Hepatocyte (in vitro differentiated cells): ENCODE results near the gene JAM3. TPM values are rescaled to one million over a fixed set of nuclear protein-coding genes. Genes with fewer than 3 reads are reported as not detected.
A peak's percentile ranks its signal among the peaks of the same experiment; 100 is the strongest.

Experiments
- DNase-seq: peaks from one replicate; pipeline ENCODE4 v3.0.0-alpha.2; 2016; ENCODE audit warnings: low spot score
- H2AFZ ChIP-seq: fragments of 200-600 bp; sonication (generic); 2 replicates; pipeline ENCODE4 v1.6.0; 2016; ENCODE audit warnings: antibody characterized with exemption, mild to moderate bottlenecking
- H3K27ac ChIP-seq: fragments of 200-600 bp; sonication (generic); 2 replicates; pipeline ENCODE4 v1.5.1; 2016; ENCODE audit warnings: mild to moderate bottlenecking
- H3K27me3 ChIP-seq: fragments of 200-600 bp; sonication (generic); 2 replicates; pipeline ENCODE4 v1.6.1; 2016
- H3K36me3 ChIP-seq: fragments of 200-600 bp; sonication (generic); replicated peaks from 2 replicates; pipeline ENCODE4 v1.5.1; 2016; ENCODE audit warnings: low read depth; ENCODE audit not compliant: insufficient read depth
- H3K4me1 ChIP-seq: fragments of 200-600 bp; sonication (generic); 2 replicates; pipeline ENCODE4 v1.5.1; 2016; ENCODE audit warnings: mild to moderate bottlenecking, moderate library complexity; ENCODE audit not compliant: insufficient read depth
- H3K4me2 ChIP-seq: fragments of 200-600 bp; sonication (generic); 2 replicates; pipeline ENCODE4 v1.6.0; 2016
- H3K4me3 ChIP-seq: fragments of 200-600 bp; sonication (generic); 2 replicates; pipeline ENCODE4 v1.5.1; 2016; ENCODE audit warnings: mild to moderate bottlenecking
- H3K79me2 ChIP-seq: fragments of 200-600 bp; sonication (generic); 2 replicates; pipeline ENCODE4 v1.6.0; 2017; ENCODE audit warnings: mild to moderate bottlenecking
- H3K9me2 ChIP-seq: fragments of 200-600 bp; sonication (generic); replicated peaks from 2 replicates; pipeline ENCODE4 v1.6.0; 2017; ENCODE audit warnings: mild to moderate bottlenecking; ENCODE audit not compliant: insufficient read depth
- H3K9me3 ChIP-seq: fragments of 200-600 bp; sonication (generic); 2 replicates; pipeline ENCODE4 v1.5.1; 2016; ENCODE audit warnings: low read depth, mild to moderate bottlenecking
- H4K20me1 ChIP-seq: fragments of 200-600 bp; sonication (generic); 2 replicates; pipeline ENCODE4 v1.6.0; 2016; ENCODE audit warnings: mild to moderate bottlenecking; ENCODE audit not compliant: insufficient read depth, poor library complexity, severe bottlenecking
- CTCF ChIP-seq: fragments of 200-600 bp; sonication (generic); IDR thresholded peaks from 2 replicates; pipeline ENCODE4 v1.5.1; 2016; ENCODE audit warnings: antibody characterized with exemption, mild to moderate bottlenecking; ENCODE audit not compliant: poor library complexity
- EZH2 ChIP-seq: fragments of 200-600 bp; sonication (generic); IDR thresholded peaks from 2 replicates; pipeline ENCODE4 v1.6.1; 2016; ENCODE audit warnings: antibody characterized with exemption, mild to moderate bottlenecking, borderline replicate concordance
- EZH2phosphoT487 ChIP-seq: fragments of 200-600 bp; sonication (generic); IDR thresholded peaks from one replicate; pipeline ENCODE4 v1.6.1; 2018; ENCODE audit warnings: antibody characterized with exemption, mild to moderate bottlenecking, low read depth, moderate library complexity; ENCODE audit not compliant: unreplicated experiment, severe bottlenecking
- WGBS: methylation state at CpG from one replicate; pipeline ENCODE4 v1.1.6; 2016; ENCODE audit warnings: low lambda C conversion rate; ENCODE audit errors: missing lambda C conversion rate; 5-methylcytosine and 5-hydroxymethylcytosine counted together
- polyA plus RNA-seq: library from polyadenylated mRNA; unstranded; fragments of >200 nt; fragmentation: Nextera tagmentation; extraction: Ambion mirVana; gene quantifications from 2 replicates; pipeline ENCODE4 v1.2.1, GENCODE V29; 2016
- total RNA-seq: library from RNA; depleted of rRNA; stranded (reverse); fragments of >200 nt; gene quantifications from 2 replicates; pipeline ENCODE4 v1.2.3, GENCODE V29; 2014

The JAM3 gene
- total and polyA plus RNA-seq, 2 experiments from 2014 or later: 20.3 to 23.6 TPM

- 89% methylated on average over 3 of the region's 3 CpGs for WGBS
- peaks cover 12% of the 10 kb centered on the region for H3K27me3 ChIP-seq
- no peak overlapping the region for H3K4me3 ChIP-seq
- peaks cover 3% of the 10 kb centered on the region for H3K9me2 ChIP-seq
- H3K79me2 ChIP-seq: no peaks in the 10 kb centered on the region
- DNase-seq: no peak
- H3K36me3 ChIP-seq: no peaks in the 10 kb centered on the region
- H3K9me3 ChIP-seq: no peaks in the 10 kb centered on the region
- H3K4me2 ChIP-seq: no peak overlapping the region
- peaks cover 4% of the 10 kb centered on the region for H4K20me1 ChIP-seq
- H2AFZ ChIP-seq: no peak overlapping the region
- TF ChIP-seq EZH2 (no peak), CTCF (no peak), EZH2phosphoT487 (no peak)
- H3K27ac ChIP-seq: no peak overlapping the region
- H3K4me1 ChIP-seq: peaks cover 12% of the 10 kb centered on the region
Observed at GRCh38 chr11:134119094-134119493, 50.2 kb downstream of the JAM3 start.

GRCh38 chr11:134120143-134120850 lies 51.4 kb downstream of the JAM3 start:
- Histone ChIP-seq H3K27ac (peak overlapping the region; percentile 87), H3K9me2 (no peaks in the 10 kb centered on the region), H2AFZ (no peak overlapping the region), H3K79me2 (no peaks in the 10 kb centered on the region), H3K27me3 (peaks cover 23% of the 10 kb centered on the region), H3K36me3 (no peaks in the 10 kb centered on the region), H3K9me3 (no peaks in the 10 kb centered on the region), H3K4me2 (peak overlapping the region; percentile 56), H3K4me3 (no peak overlapping the region), H3K4me1 (peaks cover 17% of the 10 kb centered on the region), H4K20me1 (peaks cover 4% of the 10 kb centered on the region)
- TF ChIP-seq EZH2phosphoT487 (no peak), CTCF (no peak), EZH2 (no peak)
- WGBS: 63% methylated on average over 13 of the region's 13 CpGs
- peak; percentile 57 for DNase-seq

- DNase-seq: no peak
Observed at GRCh38 chr11:134120921-134121526, 52.2 kb downstream of the JAM3 start.

More at GRCh38 chr11:134120921-134121526, 52.2 kb downstream of the JAM3 start:
- H2AFZ ChIP-seq: no peak overlapping the region
- no peaks in the 10 kb centered on the region for H3K9me2 ChIP-seq
- H4K20me1 ChIP-seq: peaks cover 4% of the 10 kb centered on the region
- H3K4me3 ChIP-seq: no peak overlapping the region
- H3K4me2 ChIP-seq: peak overlapping the region; percentile 56
- H3K27ac ChIP-seq: peak overlapping the region; percentile 87
- no peak for TF ChIP-seq CTCF
- TF ChIP-seq EZH2: no peak
- TF ChIP-seq EZH2phosphoT487: no peak
- H3K4me1 ChIP-seq: peaks cover 17% of the 10 kb centered on the region
- H3K9me3 ChIP-seq: no peaks in the 10 kb centered on the region
- peaks cover 30% of the 10 kb centered on the region for H3K27me3 ChIP-seq
- no peaks in the 10 kb centered on the region for H3K36me3 ChIP-seq
- no peaks in the 10 kb centered on the region for H3K79me2 ChIP-seq
- 48% methylated on average over 9 of the region's 9 CpGs for WGBS
